LNCAP (cell line): ENCODE measurements around the gene KAZN.

Experiments used
- TF ChIP-seq, protein P1 (sequence below): fragments of 450-650 bp; IDR thresholded peaks from 2 replicates; pipeline ENCODE4 v1.5.1; 2017; ENCODE audit warnings: mild to moderate bottlenecking

The KAZN gene

GRCh38 chr1:14926818-14927575 lies 328.5 kb downstream of the KAZN start:
- TF ChIP-seq, protein P1, sequence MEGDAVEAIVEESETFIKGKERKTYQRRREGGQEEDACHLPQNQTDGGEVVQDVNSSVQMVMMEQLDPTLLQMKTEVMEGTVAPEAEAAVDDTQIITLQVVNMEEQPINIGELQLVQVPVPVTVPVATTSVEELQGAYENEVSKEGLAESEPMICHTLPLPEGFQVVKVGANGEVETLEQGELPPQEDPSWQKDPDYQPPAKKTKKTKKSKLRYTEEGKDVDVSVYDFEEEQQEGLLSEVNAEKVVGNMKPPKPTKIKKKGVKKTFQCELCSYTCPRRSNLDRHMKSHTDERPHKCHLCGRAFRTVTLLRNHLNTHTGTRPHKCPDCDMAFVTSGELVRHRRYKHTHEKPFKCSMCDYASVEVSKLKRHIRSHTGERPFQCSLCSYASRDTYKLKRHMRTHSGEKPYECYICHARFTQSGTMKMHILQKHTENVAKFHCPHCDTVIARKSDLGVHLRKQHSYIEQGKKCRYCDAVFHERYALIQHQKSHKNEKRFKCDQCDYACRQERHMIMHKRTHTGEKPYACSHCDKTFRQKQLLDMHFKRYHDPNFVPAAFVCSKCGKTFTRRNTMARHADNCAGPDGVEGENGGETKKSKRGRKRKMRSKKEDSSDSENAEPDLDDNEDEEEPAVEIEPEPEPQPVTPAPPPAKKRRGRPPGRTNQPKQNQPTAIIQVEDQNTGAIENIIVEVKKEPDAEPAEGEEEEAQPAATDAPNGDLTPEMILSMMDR: no peak

- TF ChIP-seq, protein P1: no peak
These were observed 329.9 kb downstream of the KAZN start for GRCh38 chr1:14928412-14928811.

- TF ChIP-seq, protein P1: no peak
These were observed 330.5 kb downstream of the KAZN start for GRCh38 chr1:14928886-14929546.

DNA sequence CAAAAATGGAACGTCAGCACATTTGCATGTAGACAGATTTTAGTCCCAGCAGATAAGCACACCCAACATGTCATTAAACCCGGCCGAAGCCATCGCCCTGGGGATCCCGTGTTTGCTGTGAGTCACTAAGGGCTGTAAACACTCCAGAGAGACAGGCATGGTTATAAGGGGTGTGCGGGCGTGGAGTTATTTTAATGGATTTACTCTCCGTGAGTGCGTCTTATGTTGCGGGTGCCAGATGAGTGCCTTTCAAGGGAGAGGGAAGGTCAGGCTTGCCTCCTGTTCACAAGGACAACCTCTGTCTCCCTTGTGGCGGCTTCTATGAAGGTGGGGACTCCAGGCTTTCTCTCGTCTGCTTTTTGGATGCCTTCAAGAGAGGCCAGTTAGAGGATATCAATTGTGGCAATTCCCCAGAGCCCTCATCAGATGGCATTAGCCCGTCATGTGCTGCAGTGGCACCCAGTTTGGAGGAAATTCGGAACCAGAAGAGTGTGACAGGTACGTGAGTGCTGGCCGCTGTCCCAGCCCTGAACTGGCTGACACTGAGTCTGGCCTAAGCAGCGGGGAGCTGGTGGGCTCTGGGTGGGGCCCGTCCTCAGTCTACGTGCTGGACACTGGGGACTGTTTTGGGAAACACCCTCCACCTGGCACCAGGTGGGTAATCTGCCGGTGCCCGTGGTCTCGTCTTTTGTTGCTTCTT lies 331.2 kb downstream of the KAZN start:
- TF ChIP-seq, protein P1: no peak

- TF ChIP-seq, protein P1: no peak
These were observed 331.9 kb downstream of the KAZN start for GRCh38 chr1:14930247-14930965.

GRCh38 chr1:14932034-14932638 lies 333.7 kb downstream of the KAZN start:
- TF ChIP-seq, protein P1: no peak

DNA sequence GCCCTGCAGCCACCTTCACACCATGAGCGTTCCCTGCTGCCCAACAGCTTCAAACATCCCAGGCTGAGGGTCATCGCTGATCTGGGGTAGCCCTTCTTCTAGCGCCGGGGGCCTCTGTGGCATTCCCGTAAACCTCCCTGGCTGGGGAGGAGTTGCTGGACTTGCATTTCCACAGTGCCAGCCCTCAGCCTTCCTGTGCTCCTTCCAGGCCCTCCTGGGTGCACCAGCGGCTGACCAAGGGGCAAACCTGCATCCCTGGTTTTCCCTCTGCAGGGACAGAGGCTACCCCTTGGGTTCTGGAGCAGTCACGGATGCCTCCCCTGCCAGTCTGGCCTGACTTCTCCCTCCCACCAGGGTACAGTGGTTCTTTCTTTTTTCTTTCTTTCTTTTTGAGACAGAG lies 336.4 kb downstream of the KAZN start:
- TF ChIP-seq, protein P1: no peak
